Renal cortex interstitium (tissue), 11 donors: ENCODE measurements around the gene CCDC50. TPM values are rescaled to one million over a fixed set of nuclear protein-coding genes. Genes with fewer than 3 reads are reported as not detected.

Experiments
- DNase-seq, 11 donors: peaks; one replicate each; pipeline ENCODE4 v3.0.0-alpha.2; 2013; ENCODE audit warnings: low read depth in 9 of 11, low spot score in 4 of 11; ENCODE audit errors: extremely low read depth in 1 of 11
- polyA plus RNA-seq, 3 donors: library from polyadenylated mRNA; unstranded; fragments of 120-200 nt; gene quantifications; one replicate each; pipeline ENCODE4 v1.2.1, GENCODE V29; 2013; ENCODE audit not compliant: insufficient read length in 3 of 3

CCDC50 gene
- polyA plus RNA-seq, 3 donors, result 61.5 to 81.9 (median 66.4) TPM

DNA sequence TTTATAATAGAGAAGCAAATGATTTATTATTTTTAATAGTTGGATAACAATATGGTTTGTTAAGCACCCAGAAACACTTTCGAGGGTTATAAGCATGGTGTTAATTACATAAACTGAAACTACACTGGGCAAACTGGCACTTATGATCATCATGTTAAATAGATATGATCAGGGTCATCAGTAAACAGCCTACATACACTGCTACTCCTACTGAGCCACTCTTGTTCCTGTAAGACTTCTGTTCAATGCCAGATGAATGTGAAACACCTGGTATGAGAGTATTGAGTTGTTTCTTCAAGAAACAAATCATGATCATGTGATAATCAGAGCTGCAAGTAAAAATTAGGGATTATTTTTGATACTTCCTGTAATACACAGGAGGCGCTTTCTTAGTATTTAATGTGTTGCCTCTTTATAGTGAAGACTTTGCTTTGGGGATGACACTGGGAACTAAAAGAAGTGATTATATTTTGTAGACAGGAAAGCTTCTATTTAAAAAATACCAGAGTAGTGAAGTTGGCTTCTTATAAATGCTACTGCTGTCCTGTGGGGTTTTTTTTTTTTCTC lies 33.4 kb downstream of the CCDC50 start:
- DNase-seq, result no peak

- no peak for DNase-seq
These were observed 34.0 kb downstream of the CCDC50 start for GRCh38 chr3:191363221-191363620.

- DNase-seq, result no peak
These were observed 37.5 kb downstream of the CCDC50 start for GRCh38 chr3:191366675-191367074.

GRCh38 chr3:191368755-191369615 lies 39.8 kb downstream of the CCDC50 start:
- DNase-seq, result no peak

DNA sequence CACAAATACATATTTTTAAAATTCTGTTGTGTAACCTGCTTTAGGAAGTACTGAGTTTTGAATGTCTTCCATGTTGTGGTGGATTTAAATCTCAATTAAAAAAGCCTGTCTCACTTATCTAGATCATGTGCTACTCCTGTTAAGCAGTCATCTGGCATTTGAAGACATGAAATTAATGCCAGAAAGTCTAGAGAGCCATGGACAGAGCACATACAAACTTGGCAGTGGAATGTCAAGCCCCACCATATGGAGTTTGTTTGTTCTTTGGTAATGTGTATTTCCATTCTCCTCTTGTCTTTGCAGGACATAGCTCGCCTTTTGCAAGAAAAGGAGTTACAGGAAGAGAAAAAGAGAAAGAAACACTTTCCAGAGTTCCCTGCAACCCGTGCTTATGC lies 40.4 kb downstream of the CCDC50 start:
- no peak for DNase-seq

- peak in 1 of 11 donors; percentile 31 for DNase-seq
These were observed 42.9 kb downstream of the CCDC50 start for GRCh38 chr3:191372122-191372521.

DNA sequence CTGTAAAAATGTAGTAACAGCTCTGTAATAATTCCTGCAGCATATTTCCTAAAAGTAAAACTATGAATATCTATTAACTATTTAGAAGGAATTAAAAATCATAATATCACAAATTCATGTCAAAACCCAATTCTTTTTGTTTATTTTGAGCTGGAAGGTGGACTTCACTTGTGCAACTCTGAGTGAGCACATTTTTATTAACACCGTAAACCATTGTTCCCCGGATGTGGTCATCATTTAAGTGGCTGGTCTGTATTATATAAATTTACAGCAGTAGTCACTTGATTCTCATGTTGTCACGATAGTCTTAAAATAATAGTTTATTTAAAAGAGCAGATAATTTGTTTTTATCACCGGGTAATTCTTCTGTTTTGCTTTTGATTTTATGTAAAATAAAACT lies 44.1 kb downstream of the CCDC50 start:
- DNase-seq, result no peak

DNA sequence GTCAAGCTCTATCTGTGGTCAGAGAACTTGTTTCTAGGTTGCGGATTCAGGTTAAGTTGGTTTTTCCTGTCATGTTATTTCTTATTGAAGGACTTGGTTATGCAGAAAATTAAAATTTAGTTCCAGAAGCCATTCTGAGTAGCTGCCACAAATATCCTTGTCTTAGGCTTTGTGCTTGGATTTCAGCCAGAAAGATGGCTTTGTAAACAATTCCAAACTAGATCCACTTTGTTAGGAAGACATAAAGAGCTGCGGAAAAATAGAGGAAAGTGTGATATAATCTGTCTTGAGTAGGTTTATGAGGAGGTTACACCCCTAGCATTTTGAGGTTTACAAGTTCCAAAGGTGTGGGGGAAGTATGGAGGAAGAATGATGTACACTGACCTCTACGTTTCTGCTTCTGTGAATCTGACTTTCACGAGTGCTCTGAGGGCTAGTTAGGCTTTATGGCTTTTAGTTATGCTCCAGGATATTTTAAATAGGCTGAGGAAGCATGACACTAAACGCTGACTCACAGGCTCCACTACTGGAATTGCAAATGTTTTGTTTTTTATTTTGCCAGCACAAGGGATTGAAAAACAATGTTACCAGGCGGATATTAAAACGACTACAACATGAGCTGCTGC lies 47.4 kb downstream of the CCDC50 start:
- no peak for DNase-seq

DNA sequence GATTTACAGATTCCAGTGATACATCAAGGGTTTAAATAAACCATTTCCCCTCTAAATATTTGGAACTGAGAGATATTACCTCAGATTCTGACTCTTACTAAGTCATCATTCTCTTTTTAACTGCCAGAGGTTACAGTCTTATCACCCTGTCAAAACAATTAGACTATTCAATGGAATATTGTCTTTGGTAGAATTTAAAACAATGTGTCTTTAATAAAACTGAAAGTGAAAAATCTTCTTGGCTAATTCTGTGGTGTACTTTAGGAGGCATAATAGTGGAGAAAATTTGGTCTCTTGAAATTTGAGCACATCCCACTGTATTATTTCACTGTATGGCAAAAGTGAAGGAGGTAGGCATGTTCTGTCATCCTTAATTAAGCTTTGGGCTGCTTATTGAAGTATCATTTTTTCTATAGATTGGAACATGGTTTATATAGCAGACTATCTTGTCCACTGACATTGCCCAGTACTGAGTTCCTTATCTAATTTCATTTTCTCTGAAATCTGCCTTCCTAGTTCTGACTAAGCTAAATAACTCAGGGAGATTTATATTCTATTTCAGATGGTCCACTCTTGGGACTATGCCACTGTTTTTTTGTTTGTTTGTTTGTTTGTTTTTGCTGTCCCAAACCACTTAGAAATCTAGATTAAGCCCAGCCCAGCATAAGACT lies 49.1 kb downstream of the CCDC50 start:
- DNase-seq, result no peak

DNA sequence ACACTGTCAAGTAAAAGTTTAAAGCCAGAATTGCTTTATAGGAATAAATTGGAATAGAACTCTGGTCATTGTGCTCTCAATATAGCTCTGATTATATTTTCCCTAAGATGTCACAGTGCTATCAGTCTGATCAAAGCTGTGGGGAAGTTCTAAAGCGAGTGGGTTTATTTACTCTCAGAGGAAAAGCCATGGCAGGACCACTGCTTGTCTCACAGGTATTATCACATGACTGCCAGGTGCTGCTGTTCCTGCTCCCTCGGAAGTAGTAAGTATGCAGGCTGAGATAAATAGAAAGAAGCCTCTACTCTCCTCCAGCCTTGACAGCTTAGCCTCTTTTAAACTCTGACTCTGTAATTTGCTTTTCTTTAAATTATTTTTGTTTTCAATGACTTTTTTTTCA lies 50.3 kb downstream of the CCDC50 start:
- no peak for DNase-seq

- DNase-seq, result no peak
These were observed 50.8 kb downstream of the CCDC50 start for GRCh38 chr3:191380001-191380400.

GRCh38 chr3:191381303-191381702 lies 52.1 kb downstream of the CCDC50 start:
- no peak for DNase-seq

DNA sequence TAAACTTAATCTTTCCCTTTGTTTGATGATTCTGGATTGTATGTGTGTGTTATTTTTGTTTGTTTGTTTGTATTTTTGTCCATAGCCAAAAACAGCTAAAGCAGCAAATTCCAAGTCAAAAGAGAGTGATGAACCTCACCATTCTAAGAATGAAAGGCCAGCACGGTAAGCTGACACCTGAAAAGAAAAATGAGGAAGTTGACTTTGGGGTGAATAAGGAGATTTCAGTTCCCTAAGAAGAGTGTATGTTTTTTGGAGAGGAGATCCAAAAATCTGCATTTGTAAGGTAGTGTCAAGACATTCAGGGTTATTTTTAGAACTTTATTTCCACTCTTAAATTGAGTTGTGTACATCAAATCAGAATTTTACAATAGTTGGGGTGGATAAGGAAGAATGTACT lies 53.5 kb downstream of the CCDC50 start:
- DNase-seq, result no peak

DNA sequence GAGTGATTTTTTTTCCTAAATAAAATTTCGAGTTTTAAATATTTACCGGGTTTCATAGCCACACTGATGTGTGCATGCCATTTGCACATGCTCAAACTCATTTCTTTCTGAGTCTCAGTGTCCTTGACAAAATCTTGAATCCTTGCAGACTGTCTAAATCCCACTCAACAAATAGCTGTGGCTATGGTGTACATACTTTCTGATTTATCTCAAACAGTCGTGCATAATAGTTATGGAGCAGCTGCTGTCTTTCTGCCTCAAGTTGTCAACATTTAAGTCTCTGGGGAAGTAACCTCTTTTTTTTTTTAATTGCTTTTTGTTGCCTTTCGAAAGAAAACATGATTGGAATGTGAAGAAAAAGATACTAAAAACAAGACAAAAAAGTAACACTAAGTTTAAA lies 53.9 kb downstream of the CCDC50 start:
- DNase-seq, result peak in 2 of 11 donors; percentile 17 to 23

GRCh38 chr3:191385101-191385500 lies 55.9 kb downstream of the CCDC50 start:
- DNase-seq, result no peak

GRCh38 chr3:191387441-191388077 lies 58.4 kb downstream of the CCDC50 start:
- no peak for DNase-seq

DNA sequence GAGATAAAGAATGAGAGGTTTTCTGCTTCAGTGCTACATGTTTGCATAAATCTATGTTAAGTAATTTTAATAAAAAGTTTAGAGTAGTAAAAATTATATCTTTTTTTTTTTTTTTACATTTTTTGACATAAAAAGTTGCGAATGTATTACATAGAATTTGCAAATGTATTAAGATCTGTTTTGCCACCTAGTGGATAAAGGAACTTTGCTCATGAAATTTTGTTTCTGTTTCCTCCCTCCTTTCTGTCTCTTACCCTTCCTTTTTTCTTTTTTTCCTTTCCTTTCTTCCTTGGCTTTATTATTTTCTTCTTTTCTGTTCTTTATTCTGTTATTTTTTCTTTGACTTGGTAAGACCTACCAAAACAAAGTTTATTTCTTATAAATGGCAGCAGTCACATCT lies 59.6 kb downstream of the CCDC50 start:
- no peak for DNase-seq

DNA sequence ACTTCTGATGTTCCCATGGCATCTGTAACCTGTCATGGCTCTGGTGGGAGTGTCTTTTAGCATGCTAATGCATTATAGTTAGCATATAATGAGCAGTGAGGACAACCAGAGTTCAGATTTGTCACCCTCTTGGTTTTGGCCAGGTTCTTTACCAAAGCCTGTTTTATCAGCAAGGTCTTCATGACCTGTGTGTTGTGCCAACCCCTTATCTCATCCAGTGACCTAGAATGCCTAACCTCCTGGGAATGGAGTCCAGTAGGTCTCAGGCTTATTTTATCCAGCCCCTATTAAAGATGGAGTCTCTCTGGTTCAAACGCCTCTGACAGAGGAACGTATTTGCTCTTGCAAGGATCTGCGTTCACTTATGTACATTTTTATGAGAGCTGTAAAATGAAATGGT lies 61.4 kb downstream of the CCDC50 start:
- no peak for DNase-seq
